HG03558 (cell line): Measurements from ENCODE around the gene UVRAG.

ENCODE experiments used
- ATAC-seq: cut with Tn5 transposase; IDR thresholded peaks from one replicate; pipeline ENCODE4 v1.9.1; 2021; ENCODE audit warnings: moderate number of reproducible peaks; ENCODE audit not compliant: unreplicated experiment; ENCODE audit errors: extremely low read depth

UVRAG gene

DNA sequence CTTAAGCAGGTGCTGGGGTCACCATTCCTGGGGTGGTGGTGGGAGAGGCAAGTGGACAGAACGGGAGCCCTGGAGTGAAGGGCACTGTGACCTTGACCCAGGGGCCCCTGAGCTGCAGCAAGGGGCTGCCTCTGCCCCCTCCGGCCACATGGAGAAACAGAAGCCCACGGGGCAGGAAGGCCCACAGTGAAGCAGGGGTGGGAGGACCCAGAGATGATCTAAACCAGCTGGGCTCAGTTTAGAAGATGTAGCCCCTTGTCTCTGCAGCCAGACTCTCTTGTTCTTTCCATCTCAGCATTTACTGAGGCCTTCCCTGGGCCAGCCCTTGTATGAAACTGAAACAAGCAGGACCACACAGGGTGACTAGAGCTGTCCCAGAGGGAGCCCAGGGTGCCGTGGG lies 360.8 kb downstream of the UVRAG start:
- no peak for ATAC-seq

DNA sequence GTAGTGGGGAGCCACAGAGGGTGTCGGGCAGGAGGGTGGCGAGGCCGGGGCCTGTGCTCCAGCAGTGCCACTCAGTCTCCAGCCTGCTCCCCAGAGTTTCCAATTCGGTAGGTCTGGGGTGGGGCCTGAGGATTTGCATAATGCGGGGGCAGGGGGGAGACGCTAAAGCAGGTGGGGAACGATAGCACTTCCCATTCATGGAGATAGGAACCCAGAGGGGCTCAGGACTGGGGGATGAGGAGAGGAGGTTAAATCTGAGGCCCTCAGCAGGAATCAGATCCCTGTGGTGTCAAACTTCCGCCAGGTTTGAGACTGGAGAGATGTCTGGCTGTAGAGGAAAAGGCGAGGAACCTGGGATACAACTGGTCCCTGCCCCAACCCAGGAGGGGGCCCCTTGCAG lies 361.5 kb downstream of the UVRAG start:
- ATAC-seq: no peak

DNA sequence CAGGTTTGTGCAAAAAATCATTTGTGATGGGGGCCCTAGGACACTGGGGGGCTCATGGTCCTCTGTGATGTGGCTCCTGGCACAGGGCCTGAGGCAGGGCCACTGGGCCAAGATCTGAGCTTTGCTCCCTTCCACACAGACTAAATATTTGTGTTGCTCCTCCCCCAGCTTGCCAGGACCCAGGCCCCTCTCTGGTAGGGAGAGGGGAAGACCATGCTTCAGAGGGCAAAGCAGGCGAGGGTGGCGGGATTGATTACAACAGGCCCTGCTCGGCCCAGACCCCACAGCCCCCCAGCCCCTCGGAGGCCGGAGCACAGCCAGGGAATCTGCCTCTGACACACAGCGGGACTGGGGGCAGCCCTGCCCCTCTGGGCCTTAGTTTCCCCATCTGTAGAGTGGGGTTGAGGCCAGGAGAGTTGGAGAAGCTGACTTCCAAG lies 362.3 kb downstream of the UVRAG start:
- ATAC-seq: no peak

GRCh38 chr11:76179147-76179546 lies 364.1 kb downstream of the UVRAG start:
- ATAC-seq: no peak

DNA sequence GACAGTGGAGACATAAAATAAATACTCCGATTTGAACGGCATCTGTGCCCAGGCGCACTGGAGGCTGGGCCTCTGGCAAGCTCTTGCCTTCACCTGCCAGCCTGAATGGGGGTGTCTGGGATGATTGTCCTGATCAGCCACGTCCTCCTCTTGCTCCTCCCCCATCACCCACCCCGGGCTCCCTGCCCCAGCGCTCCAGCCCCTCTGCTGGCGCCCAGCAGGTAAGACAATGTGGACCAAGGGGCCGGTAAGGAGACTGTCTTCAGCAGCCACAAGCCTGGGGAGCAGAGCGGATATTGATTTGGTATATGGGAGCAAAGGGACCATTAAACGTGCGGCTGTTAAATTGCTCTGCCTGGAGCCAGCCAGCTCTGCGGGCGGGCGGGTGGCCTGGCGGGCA lies 366.4 kb downstream of the UVRAG start:
- ATAC-seq: no peak

DNA sequence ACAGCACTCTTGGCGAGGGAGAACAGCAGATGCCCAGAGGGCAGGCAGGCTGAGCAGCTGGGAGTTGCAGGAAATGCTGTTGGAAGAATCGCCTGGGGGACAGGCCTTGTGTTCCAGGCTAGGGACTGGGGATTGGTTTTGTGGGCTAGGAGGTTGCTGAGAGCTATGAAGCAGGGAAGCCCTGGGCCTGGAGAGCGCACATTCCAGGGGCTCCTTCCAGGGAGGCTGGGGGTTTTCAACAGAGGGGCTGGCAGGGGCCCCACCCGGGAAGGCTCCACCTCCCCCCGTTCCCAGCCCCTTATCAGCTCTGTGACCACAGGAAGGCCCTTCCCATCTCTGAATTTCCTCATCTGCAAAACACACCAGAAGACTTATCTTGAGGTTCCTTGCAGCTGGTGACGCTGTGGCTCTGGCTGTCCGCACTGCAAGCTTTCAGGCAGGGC lies 369.6 kb downstream of the UVRAG start:
- ATAC-seq: no peak

- no peak for ATAC-seq
Observed at GRCh38 chr11:76185511-76185910, 370.5 kb downstream of the UVRAG start.

GRCh38 chr11:76185931-76186401 lies 371.0 kb downstream of the UVRAG start:
- ATAC-seq: no peak

- ATAC-seq: no peak
Observed at GRCh38 chr11:76186776-76187279, 371.8 kb downstream of the UVRAG start.

- ATAC-seq: no peak
Observed at GRCh38 chr11:76188873-76189272, 373.9 kb downstream of the UVRAG start.

DNA sequence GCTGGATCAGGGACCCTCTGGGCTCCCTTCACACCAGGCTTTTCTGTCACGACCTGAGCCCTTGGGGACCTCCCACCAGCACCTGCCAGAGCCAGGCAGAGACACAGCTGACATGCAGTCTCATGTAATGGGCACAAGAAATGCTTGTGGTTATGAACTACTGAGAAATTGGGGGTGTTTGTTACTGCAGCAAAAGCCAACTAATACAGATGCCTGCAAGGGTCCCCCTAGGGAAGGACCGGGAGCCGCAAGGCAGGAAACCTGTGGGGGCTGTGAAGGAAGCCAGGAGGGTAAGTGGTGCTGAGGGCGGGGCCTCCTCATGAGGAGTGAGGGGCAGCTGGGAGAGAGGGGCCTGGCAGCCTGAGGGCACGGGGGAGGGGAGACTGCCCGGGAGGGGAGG lies 374.7 kb downstream of the UVRAG start:
- ATAC-seq: no peak

DNA sequence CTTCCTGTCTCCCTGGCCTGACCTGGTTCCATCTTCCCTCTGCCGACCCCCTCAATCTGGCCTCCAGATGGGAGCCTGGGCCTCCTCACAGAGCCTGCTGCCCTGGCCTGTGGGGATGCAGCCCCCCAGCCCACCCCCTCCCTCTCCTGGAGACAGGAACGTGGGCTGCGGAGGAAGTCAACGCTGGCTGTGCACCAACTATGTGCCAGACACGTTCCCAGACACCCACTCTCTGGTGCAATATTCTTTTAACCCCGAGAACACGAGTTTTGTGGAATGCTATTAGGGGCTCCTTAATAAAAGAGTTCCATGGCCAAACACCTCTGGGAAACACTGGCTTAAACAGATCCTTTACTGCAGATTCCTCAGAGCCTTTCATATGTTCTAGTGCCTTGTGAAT lies 375.4 kb downstream of the UVRAG start:
- ATAC-seq: no peak
